Stimulated activated CD8-positive, alpha-beta memory T cell treated with anti-CD3 and anti-CD28 coated beads, Interleukin-15, amount 100 ng/mL, for 1 hour (primary cell): ENCODE results near the gene CITED2.

Experiments
- DNase-seq: peaks from one replicate; pipeline ENCODE4 v3.0.0-alpha.2; 2020; ENCODE audit warnings: low read depth

The CITED2 gene

GRCh38 chr6:139329224-139329623, 45.2 kb downstream of the CITED2 start:
- DNase-seq: no peak

- no peak for DNase-seq
These were observed 47.4 kb downstream of the CITED2 start for GRCh38 chr6:139327038-139327437.

- no peak for DNase-seq
These were observed 48.8 kb downstream of the CITED2 start for GRCh38 chr6:139325686-139326085.

GRCh38 chr6:139325125-139325524, 49.3 kb downstream of the CITED2 start:
- no peak for DNase-seq

GRCh38 chr6:139324301-139324555, 50.2 kb downstream of the CITED2 start:
- no peak for DNase-seq

GRCh38 chr6:139323511-139324300, 50.7 kb downstream of the CITED2 start:
- peak; percentile 74 for DNase-seq
